Endodermal cell (in vitro differentiated cells): Measurements from ENCODE around the gene COL8A1. TPM values are rescaled to one million over a fixed set of nuclear protein-coding genes. Genes with fewer than 3 reads are reported as not detected.

Experiments
- DNase-seq: peaks from one replicate; pipeline ENCODE4 v3.0.0-alpha.2; 2017
- H3K27ac ChIP-seq: 2 replicates; pipeline ENCODE4 v1.5.1; 2013; ENCODE audit warnings: mild to moderate bottlenecking, low read depth, low read length, moderate library complexity
- H3K27me3 ChIP-seq: 2 replicates; pipeline ENCODE4 v1.6.1; 2013; ENCODE audit warnings: mild to moderate bottlenecking, low read length, moderate library complexity; ENCODE audit not compliant: insufficient read depth, control insufficient read depth, poor library complexity, severe bottlenecking
- H3K36me3 ChIP-seq: 2 replicates; pipeline ENCODE4 v1.7.0; 2013; ENCODE audit warnings: mild to moderate bottlenecking, low read length, moderate library complexity; ENCODE audit not compliant: control insufficient read depth, insufficient read depth
- H3K4me1 ChIP-seq: one replicate; pipeline ENCODE4 v1.7.0; 2013; ENCODE audit warnings: low read length; ENCODE audit not compliant: control insufficient read depth, insufficient read depth
- H3K4me3 ChIP-seq: 2 replicates; pipeline ENCODE4 v1.5.1; 2013; ENCODE audit warnings: mild to moderate bottlenecking, low read length, moderate library complexity
- H3K9ac ChIP-seq: 2 replicates; pipeline ENCODE4 v1.6.1; 2013; ENCODE audit warnings: mild to moderate bottlenecking, low read length, moderate library complexity; ENCODE audit not compliant: poor library complexity, severe bottlenecking; ENCODE audit errors: extremely low read depth
- H3K9me3 ChIP-seq: 2 replicates; pipeline ENCODE4 v1.6.1; 2013; ENCODE audit warnings: mild to moderate bottlenecking, low read length, moderate library complexity; ENCODE audit not compliant: control insufficient read depth
- H3K27ac Mint-ChIP-seq: 2 replicates; pipeline ENCODE4 v1.8.0; 2020; ENCODE audit warnings: mixed read lengths
- H3K27me3 Mint-ChIP-seq: 2 replicates; pipeline ENCODE4 v1.8.0; 2021; ENCODE audit warnings: mild to moderate bottlenecking, mixed read lengths; ENCODE audit not compliant: insufficient read depth
- H3K36me3 Mint-ChIP-seq: 2 replicates; pipeline ENCODE4 v1.8.0; 2020; ENCODE audit warnings: low read depth, mixed read lengths
- H3K4me1 Mint-ChIP-seq: 2 replicates; pipeline ENCODE4 v1.8.0; 2020; ENCODE audit warnings: mixed read lengths
- H3K4me3 Mint-ChIP-seq: 2 replicates; pipeline ENCODE4 v1.8.0; 2020; ENCODE audit warnings: mild to moderate bottlenecking, moderate library complexity, mixed read lengths
- H3K9me3 Mint-ChIP-seq: 2 replicates; pipeline ENCODE4 v1.8.0; 2020; ENCODE audit warnings: mild to moderate bottlenecking, mixed read lengths
- CTCF ChIP-seq: fragments of 200-600 bp; sonication (generic); conservative IDR thresholded peaks from 2 replicates; pipeline ENCODE4 v1.5.0; 2021; ENCODE audit warnings: antibody characterized with exemption, mild to moderate bottlenecking
- WGBS, 2 experiments: methylation state at CpG; one replicate each; pipeline versions ENCODE4 v1.1.5 to v1.1.7; 2013; ENCODE audit warnings: missing lambda C conversion rate in 2 of 2, mixed read lengths in 1 of 2; ENCODE audit not compliant: insufficient coverage in 1 of 2, insufficient read length in 1 of 2; 5-methylcytosine and 5-hydroxymethylcytosine counted together
- total RNA-seq, 2 donors: library from RNA; stranded (reverse); fragmentation: NEBNext Ultra II Directional in 1 of 2; extraction: Animal tissue kit (Norgen Biotek cat#: 25700) in 1 of 2; gene quantifications; 2 replicates in 1 of 2; 3 replicates in 1 of 2; pipeline ENCODE4 v1.2.1, GENCODE V29; 2021

Gene COL8A1
- total RNA-seq, 2 donors from 2014 or later = 3.5 to 3.9 TPM

DNA sequence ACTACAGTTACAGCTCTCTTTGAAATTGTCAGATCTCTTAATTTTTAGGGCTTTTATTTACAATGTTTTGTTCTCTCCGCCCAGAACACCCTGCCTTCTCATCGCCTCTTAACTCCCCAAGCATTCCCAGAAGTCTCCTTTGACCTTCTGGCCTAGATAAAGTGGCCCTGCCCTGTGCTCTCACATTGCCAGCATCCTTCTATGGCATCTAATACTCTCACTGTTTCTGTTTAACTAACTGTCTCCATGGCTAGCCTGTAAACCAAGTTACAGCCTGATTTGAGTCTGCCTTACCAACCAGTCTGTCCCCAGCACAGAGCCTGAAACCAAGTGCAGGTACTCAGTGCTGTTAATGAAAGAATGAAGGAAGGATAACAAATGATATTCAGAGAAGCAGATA, 19.9 kb downstream of the COL8A1 start:
- H3K4me1 ChIP-seq = no peaks in the 10 kb centered on the region
- H3K4me3 ChIP-seq = no peak overlapping the region
- Mint-ChIP-seq H3K36me3 (no peaks in the 10 kb centered on the region), H3K27ac (no peak overlapping the region), H3K4me1 (no peaks in the 10 kb centered on the region), H3K4me3 (no peak overlapping the region), H3K9me3 (no peaks in the 10 kb centered on the region), H3K27me3 (no peaks in the 10 kb centered on the region)
- no peak for DNase-seq
- WGBS, 2 experiments = 90 to 94% methylated on average over 2 of the region's 2 CpGs
- H3K9ac ChIP-seq = no peak overlapping the region
- H3K9me3 ChIP-seq = no peaks in the 10 kb centered on the region
- no peaks in the 10 kb centered on the region for H3K36me3 ChIP-seq
- no peak for TF ChIP-seq CTCF
- H3K27me3 ChIP-seq = no peaks in the 10 kb centered on the region
- H3K27ac ChIP-seq = no peak overlapping the region

DNA sequence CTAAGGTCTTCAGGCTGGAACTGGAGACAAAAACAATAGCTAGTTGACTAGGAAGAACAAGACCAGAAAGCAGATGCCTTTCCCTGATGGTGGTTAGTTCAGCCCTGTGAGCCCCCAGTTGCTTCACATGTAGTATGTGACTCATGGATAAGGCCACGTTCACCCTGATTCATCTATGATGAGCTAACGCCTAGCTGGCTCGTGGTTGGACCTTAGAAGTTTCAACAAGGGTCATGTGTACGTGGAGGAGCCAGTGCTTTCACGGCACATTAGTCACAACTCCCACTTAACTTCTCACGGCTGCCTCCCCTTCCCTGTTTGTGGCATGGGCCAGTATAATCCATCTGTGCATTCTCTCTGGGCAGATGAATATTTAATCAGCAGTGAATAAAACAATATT, 20.6 kb downstream of the COL8A1 start:
- 93% methylated on average over 6 of the region's 6 CpGs for WGBS, 2 experiments
- H3K9ac ChIP-seq = no peak overlapping the region

GRCh38 chr3:99659951-99660350, 21.6 kb downstream of the COL8A1 start:
- no peak for TF ChIP-seq CTCF
- no peaks in the 10 kb centered on the region for H3K4me1 ChIP-seq
- H3K27ac Mint-ChIP-seq = no peak overlapping the region
- no peaks in the 10 kb centered on the region for H3K27me3 Mint-ChIP-seq
- 96 to 100% methylated on average over 1 to 4 of the region's 4 CpGs for WGBS, 2 experiments
- no peaks in the 10 kb centered on the region for H3K27me3 ChIP-seq
- H3K9ac ChIP-seq = no peak overlapping the region
- no peaks in the 10 kb centered on the region for H3K36me3 Mint-ChIP-seq
- H3K36me3 ChIP-seq = no peaks in the 10 kb centered on the region
- DNase-seq = no peak
- H3K27ac ChIP-seq = no peak overlapping the region
- H3K9me3 Mint-ChIP-seq = no peaks in the 10 kb centered on the region
- H3K4me3 ChIP-seq = no peak overlapping the region
- H3K9me3 ChIP-seq = peaks cover 2% of the 10 kb centered on the region
- no peak overlapping the region for H3K4me3 Mint-ChIP-seq
- no peaks in the 10 kb centered on the region for H3K4me1 Mint-ChIP-seq

More for the DNA sequence above, 20.6 kb downstream of the COL8A1 start:
- H3K9me3 Mint-ChIP-seq = no peaks in the 10 kb centered on the region
- Histone ChIP-seq H3K9me3 (no peaks in the 10 kb centered on the region), H3K27ac (no peak overlapping the region), H3K36me3 (no peaks in the 10 kb centered on the region), H3K27me3 (no peaks in the 10 kb centered on the region), H3K4me3 (no peak overlapping the region), H3K4me1 (no peaks in the 10 kb centered on the region)
- H3K27ac Mint-ChIP-seq = no peak overlapping the region
- no peak for TF ChIP-seq CTCF
- no peaks in the 10 kb centered on the region for H3K36me3 Mint-ChIP-seq
- no peaks in the 10 kb centered on the region for H3K27me3 Mint-ChIP-seq
- H3K4me3 Mint-ChIP-seq = no peak overlapping the region
- no peaks in the 10 kb centered on the region for H3K4me1 Mint-ChIP-seq
- DNase-seq = no peak
